ENCODE measurements around the gene TEPSIN. TPM values are rescaled to one million over a fixed set of nuclear protein-coding genes. Genes with fewer than 3 reads are reported as not detected.

Gene TEPSIN
- total RNA-seq, 2 donors from 2014 or later, result 84.1 to 90.9 TPM

GRCh38 chr17:81243333-81243664, 4.4 kb upstream of the TEPSIN start:
- DNase-seq, result no peak
- Mint-ChIP-seq H3K4me3 (no peak overlapping the region), H3K27me3 (no peaks in the 10 kb centered on the region), H3K27ac (no peak overlapping the region), H3K4me1 (peaks cover 19% of the 10 kb centered on the region), H3K36me3 (ENCODE audit: low read depth) (no peaks in the 10 kb centered on the region)
- no peak for ATAC-seq
- H3K9me3 ChIP-seq (ENCODE audit: control insufficient read depth, low read length, poor library complexity, severe bottlenecking), result no peaks in the 10 kb centered on the region

DNA sequence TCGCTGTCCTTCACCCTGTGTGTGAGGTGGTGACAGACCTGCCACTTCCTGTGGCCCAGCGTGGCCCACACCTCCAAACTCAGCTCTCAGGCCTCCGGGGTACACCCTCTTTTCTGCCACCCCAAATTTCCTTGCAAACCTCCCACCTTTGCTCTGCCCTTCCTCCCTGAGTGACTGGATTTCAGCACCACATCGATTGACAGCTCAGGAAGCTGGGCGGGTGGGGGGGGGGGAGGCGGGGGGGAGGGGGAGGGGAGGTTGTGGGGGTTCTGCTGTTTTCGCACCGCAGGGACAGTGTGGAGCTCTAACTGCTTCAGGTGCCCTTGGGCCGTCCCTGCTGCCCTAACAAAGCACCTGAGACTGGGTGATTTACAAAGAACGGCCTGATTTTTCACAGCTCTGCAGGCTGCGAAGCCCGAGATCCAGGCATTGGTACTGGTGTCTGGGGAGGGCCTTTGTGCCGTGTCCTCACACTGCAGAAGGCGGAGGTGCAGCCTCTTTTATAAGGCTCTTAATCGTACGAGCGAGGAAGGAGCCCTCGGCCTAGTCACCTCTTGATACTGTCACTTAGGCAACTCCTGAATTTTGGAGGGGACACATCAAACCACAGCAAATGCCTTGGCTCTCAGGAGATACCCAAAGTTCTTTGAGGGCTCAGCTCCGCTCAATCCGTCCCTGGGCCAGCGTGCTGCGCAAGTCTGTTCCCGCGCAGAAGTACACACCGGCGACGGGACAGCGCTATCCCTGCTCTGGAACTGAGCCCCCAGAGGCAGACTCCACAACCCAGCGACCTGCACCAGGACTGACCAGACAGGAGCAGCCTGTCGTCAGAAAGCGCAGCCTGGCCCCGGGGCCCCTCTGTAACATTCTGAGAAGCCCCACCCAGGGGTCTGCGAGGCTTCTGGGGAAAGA, 3.8 kb upstream of the TEPSIN start:
- H3K27ac Mint-ChIP-seq, result no peak overlapping the region
- no peak for DNase-seq

GRCh38 chr17:81241648-81242420, 3.0 kb upstream of the TEPSIN start:
- H3K4me1 Mint-ChIP-seq, result peaks cover 27% of the 10 kb centered on the region
- no peaks in the 10 kb centered on the region for H3K27me3 Mint-ChIP-seq
- no peaks in the 10 kb centered on the region for H3K9me3 ChIP-seq (ENCODE audit: control insufficient read depth, low read length, poor library complexity, severe bottlenecking)
- H3K4me3 Mint-ChIP-seq, result peak overlapping the region; percentile 73
- ATAC-seq (no peak), DNase-seq (peak; percentile 39 to 57 (median 47))
- no peaks in the 10 kb centered on the region for H3K36me3 Mint-ChIP-seq (ENCODE audit: low read depth)
- no peak overlapping the region for H3K27ac Mint-ChIP-seq

More for the DNA sequence above, 3.8 kb upstream of the TEPSIN start:
- Mint-ChIP-seq H3K4me3 (peak overlapping the region; percentile 73), H3K36me3 (ENCODE audit: low read depth) (no peaks in the 10 kb centered on the region), H3K4me1 (peaks cover 22% of the 10 kb centered on the region), H3K27me3 (no peaks in the 10 kb centered on the region)
- no peak for ATAC-seq
- H3K9me3 ChIP-seq (ENCODE audit: control insufficient read depth, low read length, poor library complexity, severe bottlenecking), result no peaks in the 10 kb centered on the region

GRCh38 chr17:81241203-81241602, 2.3 kb upstream of the TEPSIN start:
- no peaks in the 10 kb centered on the region for H3K9me3 ChIP-seq (ENCODE audit: control insufficient read depth, low read length, poor library complexity, severe bottlenecking)
- Mint-ChIP-seq H3K4me3 (no peak overlapping the region), H3K27ac (no peak overlapping the region), H3K27me3 (no peaks in the 10 kb centered on the region), H3K36me3 (ENCODE audit: low read depth) (no peaks in the 10 kb centered on the region), H3K4me1 (peaks cover 27% of the 10 kb centered on the region)
- ATAC-seq (no peak), DNase-seq (no peak)

DNA sequence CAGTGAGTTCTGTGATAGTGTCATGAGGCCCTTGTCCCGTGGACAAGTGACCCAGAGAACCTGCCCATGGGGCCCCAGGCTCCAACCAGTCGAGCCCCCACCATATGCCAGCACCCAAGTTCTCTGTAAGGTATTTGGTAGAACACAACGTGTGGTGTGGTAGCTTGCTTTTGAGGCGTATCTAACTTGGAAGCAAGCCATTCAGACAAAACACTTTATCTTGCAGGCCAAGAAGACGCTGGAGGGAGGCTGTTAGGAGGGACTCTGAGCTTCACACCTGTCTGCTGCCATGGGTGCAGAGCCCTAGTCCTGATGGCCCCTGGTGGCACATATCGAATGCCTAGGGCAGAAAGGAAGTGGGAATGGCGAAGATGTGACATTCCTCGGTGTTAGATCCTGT, 1.9 kb upstream of the TEPSIN start:
- no peak for DNase-seq
- H3K9me3 ChIP-seq (ENCODE audit: control insufficient read depth, low read length, poor library complexity, severe bottlenecking), result no peaks in the 10 kb centered on the region
- Mint-ChIP-seq H3K4me1 (peaks cover 25% of the 10 kb centered on the region), H3K27ac (no peak overlapping the region), H3K4me3 (peak overlapping the region; percentile 21), H3K27me3 (no peaks in the 10 kb centered on the region), H3K36me3 (ENCODE audit: low read depth) (no peaks in the 10 kb centered on the region)
- ATAC-seq, result no peak

DNA sequence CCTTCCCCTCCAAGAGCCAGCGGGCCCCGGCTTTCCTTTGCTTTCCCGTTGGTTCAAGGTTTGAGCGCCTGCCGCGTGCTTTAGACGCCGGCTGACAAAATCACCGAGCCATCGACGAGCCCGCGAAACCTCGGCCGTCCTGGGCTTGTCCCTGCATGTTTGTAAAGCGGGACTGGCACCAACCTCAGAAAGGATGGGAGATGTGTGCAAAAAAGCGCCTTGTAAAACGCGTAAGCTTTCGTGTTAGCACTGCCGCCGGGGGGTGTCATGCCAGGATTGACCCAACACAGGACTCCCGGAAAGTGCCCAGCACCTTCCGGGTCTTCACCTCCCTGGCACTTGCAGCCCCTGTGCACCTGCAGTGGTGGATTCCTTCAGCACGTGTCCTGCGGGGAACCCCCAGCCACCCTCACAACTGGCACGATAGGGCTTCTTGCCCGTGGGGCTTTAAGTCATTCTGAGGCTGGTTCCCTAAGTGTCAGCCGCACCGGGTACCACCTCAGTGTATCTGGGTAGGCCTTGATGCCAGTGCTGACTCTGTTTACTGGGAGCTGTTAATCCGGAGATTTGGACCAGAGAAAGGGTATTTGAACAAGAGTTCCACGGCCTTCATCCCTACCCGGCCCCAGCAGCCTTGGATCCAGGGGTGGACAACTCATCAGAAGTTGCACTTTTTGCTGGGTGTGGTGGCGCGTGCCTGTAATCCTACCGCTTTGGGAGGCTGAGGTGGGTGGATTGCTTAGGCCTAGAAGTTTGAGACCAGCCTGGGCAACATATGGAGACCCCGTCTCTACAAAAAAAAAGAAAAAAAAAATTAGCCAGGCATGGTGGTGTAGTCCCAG, 1.1 kb upstream of the TEPSIN start:
- ATAC-seq (no peak), DNase-seq (peak in 2 of 3 donors; percentile 25 to 35)
- Mint-ChIP-seq H3K36me3 (ENCODE audit: low read depth) (peaks cover 1% of the 10 kb centered on the region), H3K4me3 (peak overlapping the region; percentile 91), H3K27ac (peak overlapping the region; percentile 77), H3K4me1 (peaks cover 27% of the 10 kb centered on the region), H3K27me3 (no peaks in the 10 kb centered on the region)
- no peaks in the 10 kb centered on the region for H3K9me3 ChIP-seq (ENCODE audit: control insufficient read depth, low read length, poor library complexity, severe bottlenecking)

- DNase-seq, result no peak
- peak overlapping the region; percentile 92 for H3K4me3 Mint-ChIP-seq
- H3K9me3 ChIP-seq (ENCODE audit: control insufficient read depth, low read length, poor library complexity, severe bottlenecking), result no peaks in the 10 kb centered on the region
- H3K27ac Mint-ChIP-seq, result no peak overlapping the region
- H3K36me3 Mint-ChIP-seq (ENCODE audit: low read depth), result peaks cover 2% of the 10 kb centered on the region
- H3K4me1 Mint-ChIP-seq, result peaks cover 28% of the 10 kb centered on the region
- ATAC-seq, result no peak
- no peaks in the 10 kb centered on the region for H3K27me3 Mint-ChIP-seq
These were observed 403 bp downstream of the TEPSIN start for GRCh38 chr17:81238490-81238814.

DNA sequence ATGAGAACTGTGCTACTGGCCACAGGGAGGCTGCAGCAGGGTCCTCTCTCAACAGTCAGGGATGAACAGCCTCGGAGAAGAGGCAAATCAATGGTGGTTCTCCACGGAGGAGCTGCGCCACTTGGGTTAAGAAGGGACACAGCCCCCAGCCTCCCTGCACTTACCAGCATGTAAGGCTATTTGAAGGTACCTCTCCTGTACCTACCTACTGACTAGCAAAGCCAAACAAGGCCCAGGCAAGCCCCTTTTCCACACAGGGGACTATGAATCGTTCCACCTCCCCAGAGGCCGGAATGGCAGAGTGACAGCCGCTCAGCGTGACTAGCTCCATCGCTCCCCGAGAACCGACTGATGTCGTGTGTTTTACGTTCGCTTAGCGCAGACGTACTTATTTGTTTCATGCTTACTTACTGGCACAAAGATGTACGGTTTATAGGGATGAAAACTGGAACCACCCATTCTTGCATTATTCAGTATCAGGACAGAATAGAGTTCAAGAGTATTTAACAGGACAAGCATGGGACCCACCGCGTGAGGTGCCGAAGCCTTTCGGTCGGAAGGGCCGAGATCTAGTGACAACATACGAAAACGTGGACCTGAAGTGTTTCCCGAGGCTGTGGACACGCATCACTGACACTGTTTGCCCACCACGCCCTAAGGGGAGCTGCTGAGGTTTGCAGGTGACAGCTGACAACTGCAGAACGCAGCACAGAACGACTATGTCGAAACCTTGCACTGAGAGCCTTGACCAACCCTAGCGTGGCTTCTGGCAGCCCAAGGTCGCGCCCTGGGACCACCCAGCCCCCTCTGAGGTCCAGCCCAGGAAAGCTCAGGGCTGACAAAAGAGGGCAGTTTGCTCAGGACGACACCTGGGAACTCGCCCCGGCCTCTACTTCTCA, 1.0 kb downstream of the TEPSIN start:
- no peak for DNase-seq
- Mint-ChIP-seq H3K27ac (peak overlapping the region; percentile 49), H3K36me3 (ENCODE audit: low read depth) (peaks cover 2% of the 10 kb centered on the region), H3K27me3 (no peaks in the 10 kb centered on the region), H3K4me3 (peak overlapping the region; percentile 92), H3K4me1 (peaks cover 28% of the 10 kb centered on the region)
- ATAC-seq, result no peak
- no peaks in the 10 kb centered on the region for H3K9me3 ChIP-seq (ENCODE audit: control insufficient read depth, low read length, poor library complexity, severe bottlenecking)

- H3K27me3 Mint-ChIP-seq, result no peaks in the 10 kb centered on the region
- no peaks in the 10 kb centered on the region for H3K9me3 ChIP-seq (ENCODE audit: control insufficient read depth, low read length, poor library complexity, severe bottlenecking)
- peaks cover 23% of the 10 kb centered on the region for H3K4me1 Mint-ChIP-seq
- H3K36me3 Mint-ChIP-seq (ENCODE audit: low read depth), result peaks cover 2% of the 10 kb centered on the region
- H3K27ac Mint-ChIP-seq, result no peak overlapping the region
- no peak for DNase-seq
- no peak for ATAC-seq
- peak overlapping the region; percentile 92 for H3K4me3 Mint-ChIP-seq
These were observed 2.1 kb downstream of the TEPSIN start for GRCh38 chr17:81236784-81237183.

- no peaks in the 10 kb centered on the region for H3K9me3 ChIP-seq (ENCODE audit: control insufficient read depth, low read length, poor library complexity, severe bottlenecking)
- no peak overlapping the region for H3K4me3 Mint-ChIP-seq
- no peak overlapping the region for H3K27ac Mint-ChIP-seq
- no peak for DNase-seq
- H3K27me3 Mint-ChIP-seq, result no peaks in the 10 kb centered on the region
- ATAC-seq, result no peak
- H3K4me1 Mint-ChIP-seq, result peaks cover 20% of the 10 kb centered on the region
- H3K36me3 Mint-ChIP-seq (ENCODE audit: low read depth), result peaks cover 4% of the 10 kb centered on the region
These were observed 2.8 kb downstream of the TEPSIN start for GRCh38 chr17:81235822-81236740.

GRCh38 chr17:81234940-81235821, 3.7 kb downstream of the TEPSIN start:
- no peaks in the 10 kb centered on the region for H3K27me3 Mint-ChIP-seq
- peak overlapping the region; percentile 56 for H3K27ac Mint-ChIP-seq
- DNase-seq, result no peak
- no peak for ATAC-seq
- H3K4me1 Mint-ChIP-seq, result peaks cover 19% of the 10 kb centered on the region
- peak overlapping the region; percentile 76 for H3K4me3 Mint-ChIP-seq
- H3K36me3 Mint-ChIP-seq (ENCODE audit: low read depth), result peaks cover 8% of the 10 kb centered on the region
- H3K9me3 ChIP-seq (ENCODE audit: control insufficient read depth, low read length, poor library complexity, severe bottlenecking), result no peaks in the 10 kb centered on the region
